Measurements from ENCODE around the gene MICAL3.

The MICAL3 gene

DNA sequence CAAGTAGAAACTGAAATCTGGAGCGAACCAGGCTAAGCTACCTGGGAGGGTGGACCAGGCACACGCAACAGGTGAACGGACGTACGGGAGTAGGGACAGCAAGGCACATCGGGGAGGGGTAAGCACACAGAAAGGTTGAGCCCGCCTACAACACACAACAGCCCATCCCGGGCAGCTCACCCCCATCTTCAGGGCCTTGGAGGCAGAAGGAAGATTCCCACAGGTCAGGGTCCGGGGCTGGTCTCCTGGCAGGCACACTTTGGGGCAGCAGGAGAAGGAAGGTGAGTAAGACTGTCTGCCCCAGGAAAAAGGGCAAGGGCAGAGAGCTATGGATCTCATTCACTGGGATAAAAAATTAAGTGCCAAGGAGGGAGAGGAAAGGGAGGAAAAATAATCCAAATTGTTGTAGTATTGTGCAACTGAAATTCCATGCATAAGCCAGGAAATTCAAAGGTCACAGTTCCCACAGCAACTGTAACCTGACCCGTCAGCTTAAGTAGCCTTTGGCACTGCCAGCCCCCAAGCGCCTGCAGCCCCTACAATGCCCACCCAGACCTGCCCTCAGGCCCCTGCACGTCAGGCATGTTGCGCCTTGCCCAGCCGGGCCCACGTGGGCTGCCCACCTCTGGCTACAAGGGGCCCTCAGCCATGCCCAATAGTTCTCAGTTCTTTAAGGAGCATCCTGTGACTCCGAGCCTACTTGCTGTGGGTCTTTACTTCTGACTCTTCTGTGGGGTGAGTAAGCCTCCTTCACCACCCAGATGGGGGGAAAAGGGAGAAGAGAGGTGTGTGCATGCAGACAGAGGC lies 51.8 kb downstream of the MICAL3 start:
- Histone ChIP-seq H3K9me3 (ENCODE audit: control insufficient read depth, low read length) (no peaks in the 10 kb centered on the region), H3K4me2 (ENCODE audit: low read length) (peak overlapping the region; percentile 33), H3K36me3 (ENCODE audit: control insufficient read depth, insufficient read depth, low read length) (no peaks in the 10 kb centered on the region), H3K4me3 (ENCODE audit: low read depth, low read length) (no peak overlapping the region), H2AFZ (no peak overlapping the region), H3K27ac (peak overlapping the region; percentile 56), H3K9ac (no peak overlapping the region), H3K79me2 (peaks cover 41% of the 10 kb centered on the region), H3K4me1 (peaks cover 26% of the 10 kb centered on the region), H3K27me3 (ENCODE audit: control insufficient read depth, insufficient read depth, low read length) (no peaks in the 10 kb centered on the region)
- TF ChIP-seq, protein P1, sequence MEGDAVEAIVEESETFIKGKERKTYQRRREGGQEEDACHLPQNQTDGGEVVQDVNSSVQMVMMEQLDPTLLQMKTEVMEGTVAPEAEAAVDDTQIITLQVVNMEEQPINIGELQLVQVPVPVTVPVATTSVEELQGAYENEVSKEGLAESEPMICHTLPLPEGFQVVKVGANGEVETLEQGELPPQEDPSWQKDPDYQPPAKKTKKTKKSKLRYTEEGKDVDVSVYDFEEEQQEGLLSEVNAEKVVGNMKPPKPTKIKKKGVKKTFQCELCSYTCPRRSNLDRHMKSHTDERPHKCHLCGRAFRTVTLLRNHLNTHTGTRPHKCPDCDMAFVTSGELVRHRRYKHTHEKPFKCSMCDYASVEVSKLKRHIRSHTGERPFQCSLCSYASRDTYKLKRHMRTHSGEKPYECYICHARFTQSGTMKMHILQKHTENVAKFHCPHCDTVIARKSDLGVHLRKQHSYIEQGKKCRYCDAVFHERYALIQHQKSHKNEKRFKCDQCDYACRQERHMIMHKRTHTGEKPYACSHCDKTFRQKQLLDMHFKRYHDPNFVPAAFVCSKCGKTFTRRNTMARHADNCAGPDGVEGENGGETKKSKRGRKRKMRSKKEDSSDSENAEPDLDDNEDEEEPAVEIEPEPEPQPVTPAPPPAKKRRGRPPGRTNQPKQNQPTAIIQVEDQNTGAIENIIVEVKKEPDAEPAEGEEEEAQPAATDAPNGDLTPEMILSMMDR (IDR thresholded peaks at IDR 0.05) = no peak

DNA sequence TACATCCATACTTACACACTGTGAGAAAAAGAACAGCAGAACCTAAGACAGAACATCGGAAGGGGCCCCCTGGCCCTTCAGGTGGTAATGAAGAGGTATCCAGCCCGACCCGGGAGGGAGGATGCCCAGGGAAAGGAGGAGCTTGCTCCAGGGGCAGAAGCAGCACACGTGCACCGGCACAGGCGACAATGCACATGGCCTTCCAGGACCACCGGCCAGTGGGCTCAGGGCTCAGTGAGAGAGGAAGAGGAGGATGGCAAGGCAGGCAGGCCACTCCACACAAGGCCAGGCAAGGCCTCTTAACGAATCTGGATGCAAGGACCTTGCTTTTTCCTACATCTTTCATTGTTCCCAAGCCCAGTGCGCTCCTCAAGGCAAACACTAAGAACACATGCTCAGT lies 52.6 kb downstream of the MICAL3 start:
- Histone ChIP-seq H3K9me3 (ENCODE audit: control insufficient read depth, low read length) (no peaks in the 10 kb centered on the region), H3K27ac (no peak overlapping the region), H3K27me3 (ENCODE audit: control insufficient read depth, insufficient read depth, low read length) (no peaks in the 10 kb centered on the region), H3K4me1 (peaks cover 30% of the 10 kb centered on the region), H3K4me2 (ENCODE audit: low read length) (peak overlapping the region; percentile 33), H3K4me3 (ENCODE audit: low read depth, low read length) (no peak overlapping the region), H3K79me2 (peaks cover 39% of the 10 kb centered on the region), H3K36me3 (ENCODE audit: control insufficient read depth, insufficient read depth, low read length) (no peaks in the 10 kb centered on the region), H2AFZ (no peak overlapping the region), H3K9ac (no peak overlapping the region)
- TF ChIP-seq, protein P1 (IDR thresholded peaks at IDR 0.05) = no peak

DNA sequence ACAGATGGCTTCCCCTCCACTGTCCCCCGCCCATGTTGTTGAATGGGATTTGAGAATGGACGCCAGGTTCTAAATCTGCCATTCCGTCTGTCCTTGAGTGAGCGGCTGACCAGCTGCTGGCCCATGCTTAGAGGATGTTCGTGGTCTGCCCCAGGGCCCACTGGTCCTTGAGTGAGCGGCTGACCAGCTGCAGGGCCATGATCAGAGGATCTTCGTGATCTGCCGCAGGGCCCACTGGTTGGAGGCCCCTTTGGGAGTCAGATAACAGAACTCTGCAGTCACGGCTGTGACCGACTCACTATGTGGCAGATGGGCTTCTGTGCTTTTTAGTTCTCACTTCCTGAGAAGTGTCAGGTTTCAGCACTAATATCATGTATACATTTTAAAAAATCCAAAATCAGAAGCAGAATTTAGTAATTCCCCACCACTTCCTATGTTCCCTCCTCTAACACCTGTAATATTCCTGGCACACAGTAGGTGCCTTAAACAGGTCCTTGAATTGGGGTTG lies 54.1 kb downstream of the MICAL3 start:
- TF ChIP-seq, protein P1 (IDR thresholded peaks at IDR 0.05) = no peak
- no peak overlapping the region for H3K27ac ChIP-seq
- no peaks in the 10 kb centered on the region for H3K27me3 ChIP-seq (ENCODE audit: control insufficient read depth, insufficient read depth, low read length)

DNA sequence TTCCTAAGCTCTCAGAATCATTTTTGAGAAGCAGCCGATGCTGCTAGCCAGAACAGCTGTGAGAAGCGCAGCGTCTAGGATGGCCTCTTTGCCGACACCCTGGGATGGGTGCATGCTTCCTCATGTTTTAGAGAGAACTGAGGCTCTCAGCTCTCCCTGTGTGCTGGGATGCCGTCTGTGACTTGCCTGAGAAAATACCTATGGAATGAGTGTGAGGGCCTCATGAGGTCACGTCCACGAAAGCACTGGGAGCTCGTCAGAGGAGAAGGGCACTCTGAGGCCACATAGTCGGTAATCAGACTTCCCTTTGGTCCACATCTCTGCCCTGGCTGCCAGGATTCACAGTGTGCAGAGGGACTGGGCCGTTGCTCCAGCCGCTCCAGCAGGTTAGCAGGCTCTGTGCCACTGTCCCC lies 54.7 kb downstream of the MICAL3 start:
- peaks cover 29% of the 10 kb centered on the region for H3K79me2 ChIP-seq
- H3K9me3 ChIP-seq (ENCODE audit: control insufficient read depth, low read length) = no peaks in the 10 kb centered on the region
- no peaks in the 10 kb centered on the region for H3K36me3 ChIP-seq (ENCODE audit: control insufficient read depth, insufficient read depth, low read length)
- no peak overlapping the region for H2AFZ ChIP-seq
- H3K4me2 ChIP-seq (ENCODE audit: low read length) = no peak overlapping the region
- TF ChIP-seq, protein P1 (IDR thresholded peaks at IDR 0.05) = no peak
- no peak overlapping the region for H3K4me3 ChIP-seq (ENCODE audit: low read depth, low read length)
- H3K27me3 ChIP-seq (ENCODE audit: control insufficient read depth, insufficient read depth, low read length) = no peaks in the 10 kb centered on the region
- H3K4me1 ChIP-seq = peaks cover 42% of the 10 kb centered on the region
- H3K27ac ChIP-seq = no peak overlapping the region
- no peak overlapping the region for H3K9ac ChIP-seq

More for the DNA sequence above, 54.1 kb downstream of the MICAL3 start:
- Histone ChIP-seq H3K9me3 (ENCODE audit: control insufficient read depth, low read length) (no peaks in the 10 kb centered on the region), H2AFZ (no peak overlapping the region), H3K4me2 (ENCODE audit: low read length) (no peak overlapping the region), H3K4me1 (peaks cover 39% of the 10 kb centered on the region), H3K4me3 (ENCODE audit: low read depth, low read length) (no peak overlapping the region), H3K79me2 (peaks cover 30% of the 10 kb centered on the region), H3K36me3 (ENCODE audit: control insufficient read depth, insufficient read depth, low read length) (no peaks in the 10 kb centered on the region), H3K9ac (no peak overlapping the region)
